HFFc6 (cell line): ENCODE measurements around the gene TMEM184C. TPM values are rescaled to one million over a fixed set of nuclear protein-coding genes. Genes with fewer than 3 reads are reported as not detected.

Experiments used
- DNase-seq: peaks from one replicate; pipeline ENCODE4 v3.0.0-alpha.2; 2018
- H3K27ac Mint-ChIP-seq: 2 replicates; pipeline ENCODE4 v1.8.0; 2020; ENCODE audit warnings: mild to moderate bottlenecking, mixed read lengths
- H3K27me3 Mint-ChIP-seq: 2 replicates; pipeline ENCODE4 v1.8.0; 2021; ENCODE audit warnings: mild to moderate bottlenecking, moderate library complexity, mixed read lengths; ENCODE audit not compliant: insufficient read depth
- H3K36me3 Mint-ChIP-seq: 2 replicates; pipeline ENCODE4 v1.8.0; 2021; ENCODE audit warnings: low read depth, mixed read lengths
- H3K4me1 Mint-ChIP-seq: 2 replicates; pipeline ENCODE4 v1.8.0; 2020; ENCODE audit warnings: low read depth, mixed read lengths
- H3K4me3 Mint-ChIP-seq: 2 replicates; pipeline ENCODE4 v1.8.0; 2020; ENCODE audit warnings: mild to moderate bottlenecking, moderate library complexity, mixed read lengths
- H3K9me3 Mint-ChIP-seq: 2 replicates; pipeline ENCODE4 v1.8.0; 2020; ENCODE audit warnings: mild to moderate bottlenecking, mixed read lengths
- CTCF ChIP-seq: fragments of 200-600 bp; sonication (generic); IDR thresholded peaks from 2 replicates; pipeline ENCODE4 v1.5.0; 2021; ENCODE audit warnings: antibody characterized with exemption, mild to moderate bottlenecking
- long read RNA-seq: library from polyadenylated mRNA; unstranded; transcript quantifications from one replicate; pipeline ENCODE4 v2.0.0, GENCODE V29; 2019
- total RNA-seq, 6 experiments: library from RNA; stranded (reverse); fragmentation: NEBNext Ultra II Directional; extraction: Animal tissue kit (Norgen Biotek cat#: 25700); gene quantifications; 2 replicates in 1 of 6; 3 replicates in 5 of 6; pipeline ENCODE4 v1.2.3, GENCODE V29; 2021

Gene TMEM184C
- 10 to 100 TPM; 36.8 to 42.0 (median 39.8) TPM for total RNA-seq
- long read RNA-seq, full-length matches to known transcripts: 40 of 47 reads
- long read RNA-seq, partial matches to known transcripts: 1 of 47 reads
- long read RNA-seq, other reads (novel, unspliced or antisense): 6 of 47 reads

DNA sequence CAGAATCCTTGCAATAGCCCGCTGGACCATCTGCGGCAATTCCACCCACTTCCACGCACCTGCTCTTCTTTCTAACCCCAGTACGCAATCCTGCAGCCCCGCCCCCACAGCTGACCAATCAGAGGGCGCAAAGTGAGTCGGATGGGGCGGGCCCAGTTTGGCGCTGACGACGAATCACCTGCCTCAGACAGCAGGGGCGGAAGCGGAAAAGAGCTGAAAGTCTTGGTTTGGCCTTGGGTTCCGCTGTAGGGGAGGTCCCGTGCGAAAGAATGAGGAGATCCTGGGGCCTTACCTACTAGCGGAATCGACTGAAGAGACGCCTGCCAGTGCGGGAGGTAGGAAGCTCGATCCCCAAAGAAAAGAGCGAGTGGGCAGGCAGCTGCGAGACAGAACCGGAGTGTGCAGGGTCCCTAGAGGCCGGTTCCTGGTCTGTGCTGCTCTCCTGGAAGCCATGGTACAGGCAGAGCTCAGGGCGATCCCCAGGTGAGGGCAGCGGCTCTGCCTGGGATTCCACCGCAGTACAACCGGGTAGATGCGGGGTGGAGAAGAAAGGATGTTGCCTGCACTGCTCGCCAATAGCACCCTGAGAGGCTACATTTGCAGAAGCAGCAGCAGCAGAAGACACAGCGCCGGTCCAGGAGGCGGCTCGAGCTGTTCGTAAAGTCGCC lies at the start of gene TMEM184C:
TSS of gene TMEM184C (plus strand) at position 225 of the 668 bp plus-strand sequence. CDS start 560 bp downstream, outside the sequence.
- no peaks in the 10 kb centered on the region for H3K9me3 Mint-ChIP-seq

DNA sequence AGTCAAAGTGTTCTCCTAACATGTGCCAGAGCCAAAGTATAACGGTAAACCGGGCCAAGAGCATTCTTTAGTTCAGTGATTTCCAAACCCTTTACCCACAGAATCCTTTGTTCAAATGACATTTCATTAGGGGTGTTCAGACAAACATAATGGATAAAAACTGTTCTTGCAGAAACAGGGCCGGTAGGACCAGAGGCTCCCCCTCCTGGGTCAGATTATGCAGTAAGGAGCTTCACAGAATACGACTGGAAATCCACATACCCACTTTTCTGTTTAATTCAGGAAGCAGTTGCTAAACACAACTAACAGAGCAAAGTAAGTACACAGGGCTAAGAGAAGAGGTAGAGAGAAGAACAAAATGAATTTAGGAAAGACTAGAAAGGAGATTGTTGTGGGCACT lies 46.6 kb upstream of the TMEM184C start:
- Mint-ChIP-seq H3K4me3 (peak overlapping the region; percentile 43), H3K4me1 (peaks cover 15% of the 10 kb centered on the region), H3K9me3 (no peaks in the 10 kb centered on the region), H3K27me3 (peaks cover 3% of the 10 kb centered on the region; the same call in 1 of the 2 replicates), H3K36me3 (no peaks in the 10 kb centered on the region), H3K27ac (peak overlapping the region; percentile 60)
- peak; percentile 43 for TF ChIP-seq CTCF
- DNase-seq: peak; percentile 29

More for the DNA sequence above, at the start of gene TMEM184C:
- Mint-ChIP-seq H3K4me1 (peaks cover 33% of the 10 kb centered on the region), H3K27ac (peak within 1 kb of the TSS; percentile 92), H3K4me3 (peak within 1 kb of the TSS; percentile 97), H3K36me3 (peaks cover 8% of the 10 kb centered on the region), H3K27me3 (peaks cover 9% of the 10 kb centered on the region)
- no peak; the same call in 1 of the 2 replicates for TF ChIP-seq CTCF
- DNase-seq: peak; percentile 92

DNA sequence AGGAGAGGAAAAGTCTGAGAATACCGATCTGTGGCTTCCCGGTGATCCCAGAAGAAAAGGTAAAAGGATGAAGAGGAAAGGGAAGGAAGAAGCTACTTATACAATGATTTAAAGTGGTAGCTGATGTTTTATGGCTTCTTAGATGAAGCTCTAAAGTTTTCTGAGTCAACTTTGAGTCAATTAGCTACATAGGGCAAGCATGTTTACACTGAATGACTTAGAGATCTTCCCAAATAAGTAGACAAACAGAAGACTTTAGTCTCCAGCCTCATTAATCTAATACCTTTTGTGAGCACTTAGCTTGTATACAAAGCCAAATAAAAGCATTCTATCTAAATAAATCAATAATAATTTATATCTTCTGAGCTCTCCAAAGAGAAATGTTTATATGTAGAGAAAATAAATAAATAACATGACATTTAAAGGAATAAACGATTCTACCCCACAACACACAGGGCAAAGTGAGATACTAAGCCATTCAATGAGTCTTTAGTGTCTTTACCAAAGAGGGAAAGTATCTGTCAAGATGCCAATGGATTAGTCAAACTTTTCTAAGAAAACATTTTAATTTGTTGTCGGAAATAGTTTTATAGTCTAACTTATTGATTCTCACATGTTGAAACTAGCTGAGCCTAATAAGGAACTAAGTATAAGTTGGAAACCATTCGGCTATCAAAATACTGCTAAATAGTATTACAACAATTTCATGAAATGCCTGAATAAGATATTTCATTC lies 46.0 kb upstream of the TMEM184C start:
- H3K9me3 Mint-ChIP-seq: no peaks in the 10 kb centered on the region
- H3K4me3 Mint-ChIP-seq: peak overlapping the region; percentile 43
- peaks cover 15% of the 10 kb centered on the region for H3K4me1 Mint-ChIP-seq
- H3K27ac Mint-ChIP-seq: peak overlapping the region; percentile 60
- H3K27me3 Mint-ChIP-seq: peaks cover 3% of the 10 kb centered on the region; the same call in 1 of the 2 replicates
- no peak for DNase-seq
- TF ChIP-seq CTCF: no peak
- H3K36me3 Mint-ChIP-seq: no peaks in the 10 kb centered on the region

DNA sequence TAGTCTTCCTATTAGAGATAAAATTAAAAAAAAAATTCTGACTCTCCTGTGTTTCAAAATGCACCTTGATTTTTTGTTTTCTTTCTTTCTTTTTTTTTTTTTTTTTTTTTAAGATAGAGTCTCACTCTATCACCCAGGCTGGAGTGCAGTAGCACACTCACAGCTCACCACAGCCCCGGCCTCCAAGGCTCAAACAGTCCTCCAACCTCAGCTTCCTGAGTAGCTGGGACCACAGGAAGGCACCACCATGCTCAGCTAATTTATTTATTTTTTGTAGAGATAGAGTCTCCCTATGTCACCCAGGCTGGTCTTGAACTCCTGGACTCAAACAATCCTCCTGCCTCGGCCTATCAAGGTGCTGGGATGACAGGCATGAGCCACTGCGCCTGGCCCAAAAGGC lies 41.1 kb upstream of the TMEM184C start:
- TF ChIP-seq CTCF: no peak
- no peak for DNase-seq
- H3K36me3 Mint-ChIP-seq: no peaks in the 10 kb centered on the region
- peaks cover 42% of the 10 kb centered on the region for H3K4me1 Mint-ChIP-seq
- H3K4me3 Mint-ChIP-seq: no peak overlapping the region
- no peaks in the 10 kb centered on the region; the same call in 1 of the 2 replicates for H3K9me3 Mint-ChIP-seq
- H3K27me3 Mint-ChIP-seq: no peaks in the 10 kb centered on the region
- no peak overlapping the region for H3K27ac Mint-ChIP-seq

DNA sequence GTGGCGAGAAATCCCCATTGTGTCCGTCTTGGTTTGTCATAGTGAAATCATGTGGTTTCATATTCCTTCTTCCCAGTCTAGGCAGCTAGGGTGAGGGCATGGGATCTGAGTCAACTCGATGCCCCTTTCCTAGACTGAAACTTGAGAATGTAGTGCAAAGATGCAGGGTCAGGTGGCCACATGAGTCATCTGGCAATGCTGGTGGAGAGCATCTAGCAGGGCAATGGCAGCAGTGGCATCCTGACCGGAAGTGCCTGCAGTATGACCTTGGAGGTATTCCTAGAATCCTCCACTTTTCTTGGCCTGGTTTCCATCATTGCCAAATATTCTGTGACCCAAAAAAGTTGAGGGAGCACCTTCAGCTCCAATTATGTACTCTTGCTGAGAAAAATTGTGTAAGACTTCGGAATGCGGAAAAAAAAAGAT lies 39.1 kb upstream of the TMEM184C start:
- peak overlapping the region; percentile 48 for H3K4me3 Mint-ChIP-seq
- DNase-seq: peak; percentile 93
- H3K27me3 Mint-ChIP-seq: no peaks in the 10 kb centered on the region
- peaks cover 54% of the 10 kb centered on the region for H3K4me1 Mint-ChIP-seq
- no peak for TF ChIP-seq CTCF
- H3K36me3 Mint-ChIP-seq: no peaks in the 10 kb centered on the region
- peak overlapping the region; percentile 78 for H3K27ac Mint-ChIP-seq
- H3K9me3 Mint-ChIP-seq: no peaks in the 10 kb centered on the region; the same call in 1 of the 2 replicates
